ENCODE measurements around the gene FNDC8. TPM values are rescaled to one million over a fixed set of nuclear protein-coding genes. Genes with fewer than 3 reads are reported as not detected.
"Not testable (repeated sequence)": the region's sequence is repeated elsewhere in the genome, so short reads cannot be mapped to it uniquely, and the experiment has no call there.

FNDC8 gene
- total RNA-seq, 1 donor from 2014 or later: not detected

GRCh38 chr17:35095741-35096140 is 25.7 kb upstream of the FNDC8 start:
- DNase-seq (ENCODE audit: low spot score): no peak

DNA sequence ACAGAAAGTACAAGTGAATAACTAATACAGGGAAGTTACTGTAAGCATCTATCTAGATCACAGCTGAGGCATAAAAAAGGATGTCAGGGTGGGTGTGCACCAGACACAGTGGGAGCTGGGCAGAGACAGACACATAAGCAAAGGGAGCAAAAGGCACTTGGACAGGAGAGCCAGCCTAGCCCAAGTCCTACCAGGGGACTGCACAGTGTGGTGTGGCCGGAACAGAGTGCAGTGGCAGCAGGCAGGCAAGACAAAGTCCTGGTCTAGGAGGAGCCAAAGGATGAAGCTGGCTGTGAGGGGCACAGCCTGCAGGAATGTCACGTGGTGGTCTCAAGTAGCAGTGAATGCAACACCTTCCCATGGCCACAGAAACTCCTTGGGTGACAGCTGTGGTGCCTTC is 23.6 kb upstream of the FNDC8 start:
- DNase-seq (ENCODE audit: low spot score): no peak

- no peak for DNase-seq (ENCODE audit: low spot score)
Measured at GRCh38 chr17:35099908-35100307, 21.5 kb upstream of the FNDC8 start.

DNA sequence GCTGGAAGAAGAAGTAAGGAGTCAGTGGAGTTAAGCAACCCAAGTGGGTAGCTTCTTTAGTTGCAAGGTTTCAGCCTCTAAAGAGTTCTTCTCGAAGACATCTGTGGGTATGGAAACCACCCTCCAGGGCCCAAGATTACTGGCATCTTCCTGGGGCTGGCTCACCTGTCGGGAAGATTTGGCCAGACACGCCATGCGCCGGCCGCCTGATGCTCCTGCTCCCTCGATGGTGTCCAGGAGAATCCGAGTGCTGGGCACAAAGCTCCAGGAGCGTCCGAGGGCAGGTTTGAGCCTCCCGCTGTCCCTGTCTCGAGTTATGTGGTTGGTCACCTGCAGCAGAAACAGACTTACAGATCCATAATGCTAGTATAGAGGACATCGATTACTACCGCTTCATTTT is 20.4 kb upstream of the FNDC8 start:
- no peak for DNase-seq (ENCODE audit: low spot score)

DNA sequence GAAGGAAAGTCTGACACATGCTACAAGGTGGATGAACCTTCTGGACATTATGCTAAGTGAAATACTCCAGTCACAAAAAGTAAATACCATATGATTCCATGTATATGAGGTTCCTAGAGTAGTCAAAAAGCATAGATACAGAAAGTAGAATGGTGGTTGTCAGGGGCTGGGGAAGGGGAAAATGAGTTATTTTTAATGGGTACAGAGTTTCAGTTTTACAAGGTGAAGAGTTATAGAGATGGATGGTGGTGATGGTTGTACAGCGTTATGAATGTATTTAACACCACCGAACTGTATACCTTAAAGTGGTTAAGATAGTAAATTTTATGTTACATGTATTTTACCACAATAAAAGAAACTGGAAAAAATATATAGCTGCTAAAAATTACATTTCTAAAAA is 19.7 kb upstream of the FNDC8 start:
- no peak for DNase-seq (ENCODE audit: low spot score)

DNA sequence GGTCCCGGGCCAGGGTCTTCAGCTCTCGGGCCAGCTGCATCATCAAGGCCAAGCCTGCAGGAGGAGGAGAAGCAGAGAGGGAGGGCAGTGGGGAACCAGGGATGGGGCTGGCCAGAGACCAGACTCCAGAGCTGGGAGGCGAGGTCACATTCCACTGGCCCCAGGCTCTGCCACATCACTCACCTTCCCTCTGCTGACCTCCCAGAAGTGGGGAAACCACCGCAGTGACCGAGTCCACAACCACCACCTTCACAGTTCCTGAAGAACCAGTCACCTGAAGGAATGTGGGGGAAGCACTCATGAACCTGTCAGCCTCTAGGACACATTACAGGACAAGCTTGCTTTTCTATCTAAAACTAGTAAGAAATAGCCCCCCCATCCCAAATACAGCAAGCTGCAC is 18.1 kb upstream of the FNDC8 start:
- DNase-seq (ENCODE audit: low spot score): no peak

- DNase-seq (ENCODE audit: low spot score): no peak
Measured at GRCh38 chr17:35104844-35105450, 16.5 kb upstream of the FNDC8 start.

DNA sequence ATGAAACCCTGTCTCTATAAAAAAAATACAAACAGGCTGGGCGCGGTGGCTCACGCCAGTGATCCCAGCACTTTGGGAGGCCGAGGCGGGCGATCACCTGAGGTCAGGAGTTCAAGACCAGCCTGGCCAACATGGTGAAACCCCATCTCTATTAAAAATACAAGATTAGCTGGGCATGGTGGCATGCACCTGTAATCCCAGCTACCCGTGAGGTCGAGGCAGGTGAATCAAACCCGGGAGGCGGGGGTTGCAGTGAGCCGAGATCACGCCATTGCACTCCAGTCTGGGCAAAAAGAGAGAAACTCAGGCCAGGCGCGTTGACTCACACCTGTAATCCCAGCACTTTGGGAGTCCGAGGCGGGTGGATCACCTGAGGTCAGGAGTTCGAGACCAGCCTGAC is 10.6 kb upstream of the FNDC8 start:
- not testable (repeated sequence) for DNase-seq (ENCODE audit: low spot score)

DNA sequence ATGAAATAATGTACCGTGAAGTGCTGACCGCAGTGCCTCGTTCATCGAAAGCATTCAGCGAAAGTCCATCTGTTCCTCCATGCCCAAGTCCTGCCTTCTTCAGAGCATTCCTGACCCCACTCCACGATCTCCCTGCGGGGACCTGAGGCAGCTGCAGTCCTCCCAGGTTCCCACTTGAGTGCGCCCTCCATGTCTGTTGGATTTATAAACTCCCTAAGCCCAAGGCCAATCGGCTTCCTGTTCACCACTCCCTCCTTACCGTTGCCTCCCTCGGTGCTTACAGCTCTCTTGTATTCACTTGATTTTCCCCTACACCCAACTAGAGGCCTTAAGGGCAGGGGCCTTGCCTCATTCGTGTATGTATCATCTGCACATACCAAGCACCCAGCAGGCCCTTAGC is 4.6 kb upstream of the FNDC8 start:
- DNase-seq (ENCODE audit: low spot score): no peak

DNA sequence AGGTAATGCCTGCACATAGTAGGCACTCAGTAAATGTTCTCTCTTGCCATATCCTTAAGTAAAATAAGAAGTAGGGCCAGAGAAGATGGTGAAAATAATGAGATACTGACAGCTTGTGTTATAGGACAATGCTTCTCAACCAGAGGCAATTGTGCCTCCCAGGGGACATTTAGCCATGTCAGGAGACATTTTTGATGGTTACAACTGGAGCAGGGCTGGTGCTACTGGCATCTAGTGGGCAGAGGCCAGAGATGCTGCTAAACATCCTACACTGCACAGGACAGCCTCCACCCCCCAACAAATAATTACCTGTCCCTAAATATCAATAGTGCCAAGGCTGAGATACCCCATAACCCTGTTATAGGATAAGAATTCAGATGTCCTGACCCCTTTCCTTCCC is 3.4 kb upstream of the FNDC8 start:
- no peak for DNase-seq (ENCODE audit: low spot score)

- DNase-seq (ENCODE audit: low spot score): peak; percentile 56
Measured at GRCh38 chr17:35119370-35120165, 1.8 kb upstream of the FNDC8 start, which contains the start of gene RAD51D. TSS of gene RAD51D (minus strand) at chr17:35119860. CDS start at chr17:35119613, 247 bp downstream.

GRCh38 chr17:35127751-35128514 is 6.5 kb downstream of the FNDC8 start:
- DNase-seq (ENCODE audit: low spot score): no peak

DNA sequence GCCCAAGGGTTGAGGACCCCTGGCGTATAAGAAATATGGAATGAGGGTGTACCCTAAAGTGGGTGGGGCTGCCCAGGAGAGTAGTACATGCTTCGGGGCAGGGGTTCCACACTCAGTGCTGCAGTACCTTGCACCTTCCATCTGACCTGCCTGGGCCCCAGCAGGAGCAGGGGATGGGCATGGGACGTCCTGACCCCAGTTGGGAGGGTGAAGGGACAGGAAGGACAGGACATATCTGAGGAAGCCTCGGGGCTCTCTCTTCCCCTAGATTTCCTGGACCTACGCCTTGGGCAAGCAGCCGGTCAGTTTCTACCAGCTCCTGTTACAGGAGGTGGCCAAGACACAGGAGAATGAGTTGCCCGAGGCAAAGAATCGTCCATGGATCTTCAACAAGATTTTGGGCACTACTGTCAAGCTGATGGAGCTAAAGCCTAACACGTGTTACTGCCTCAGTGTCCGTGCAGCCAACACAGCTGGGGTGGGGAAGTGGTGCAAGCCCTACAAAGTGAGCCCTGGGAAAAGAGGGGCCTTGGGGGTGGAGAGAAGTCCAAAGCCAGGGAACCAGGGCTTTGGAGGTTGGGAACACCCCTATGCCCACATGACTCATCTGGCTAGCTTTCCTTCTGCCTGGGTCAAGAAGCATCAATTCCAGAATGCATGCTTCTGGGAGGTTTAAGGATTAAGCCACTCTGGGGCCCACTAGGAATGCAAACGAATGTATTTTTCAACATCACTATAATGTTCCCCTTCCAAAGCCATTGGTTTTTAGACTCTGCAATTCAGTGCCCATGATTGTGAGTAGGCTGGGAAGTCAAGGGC is 7.9 kb downstream of the FNDC8 start:
- DNase-seq (ENCODE audit: low spot score): no peak

- DNase-seq (ENCODE audit: low spot score): no peak
Measured at GRCh38 chr17:35129973-35130351, 8.5 kb downstream of the FNDC8 start.

DNA sequence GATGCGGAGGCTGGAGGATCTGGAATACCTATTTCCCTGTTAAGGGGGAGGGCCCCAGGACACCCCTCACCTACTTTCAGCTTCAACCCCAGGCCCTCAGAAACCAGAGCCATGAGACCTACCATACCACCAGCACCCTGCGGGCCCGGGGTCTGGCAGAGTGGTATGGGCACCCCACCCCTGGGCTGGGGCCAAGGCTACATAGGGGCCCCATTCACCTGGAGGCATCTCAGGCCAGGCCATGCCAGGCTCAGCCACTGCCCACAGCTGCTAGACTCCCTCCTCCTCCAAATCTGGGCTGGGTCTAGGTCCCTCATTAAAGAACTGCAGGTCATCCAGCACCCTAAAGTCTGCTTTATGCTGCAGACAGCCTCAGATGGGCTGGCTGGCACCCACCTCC is 9.0 kb downstream of the FNDC8 start:
- no peak for DNase-seq (ENCODE audit: low spot score)

- no peak for DNase-seq (ENCODE audit: low spot score)
Measured at GRCh38 chr17:35132099-35132498, 10.7 kb downstream of the FNDC8 start.

GRCh38 chr17:35132816-35133550 is 11.6 kb downstream of the FNDC8 start:
- DNase-seq (ENCODE audit: low spot score): no peak

GRCh38 chr17:35135322-35135721 is 13.9 kb downstream of the FNDC8 start:
- no peak for DNase-seq (ENCODE audit: low spot score)

- DNase-seq (ENCODE audit: low spot score): no peak
Measured at GRCh38 chr17:35138218-35138617, 16.8 kb downstream of the FNDC8 start.

DNA sequence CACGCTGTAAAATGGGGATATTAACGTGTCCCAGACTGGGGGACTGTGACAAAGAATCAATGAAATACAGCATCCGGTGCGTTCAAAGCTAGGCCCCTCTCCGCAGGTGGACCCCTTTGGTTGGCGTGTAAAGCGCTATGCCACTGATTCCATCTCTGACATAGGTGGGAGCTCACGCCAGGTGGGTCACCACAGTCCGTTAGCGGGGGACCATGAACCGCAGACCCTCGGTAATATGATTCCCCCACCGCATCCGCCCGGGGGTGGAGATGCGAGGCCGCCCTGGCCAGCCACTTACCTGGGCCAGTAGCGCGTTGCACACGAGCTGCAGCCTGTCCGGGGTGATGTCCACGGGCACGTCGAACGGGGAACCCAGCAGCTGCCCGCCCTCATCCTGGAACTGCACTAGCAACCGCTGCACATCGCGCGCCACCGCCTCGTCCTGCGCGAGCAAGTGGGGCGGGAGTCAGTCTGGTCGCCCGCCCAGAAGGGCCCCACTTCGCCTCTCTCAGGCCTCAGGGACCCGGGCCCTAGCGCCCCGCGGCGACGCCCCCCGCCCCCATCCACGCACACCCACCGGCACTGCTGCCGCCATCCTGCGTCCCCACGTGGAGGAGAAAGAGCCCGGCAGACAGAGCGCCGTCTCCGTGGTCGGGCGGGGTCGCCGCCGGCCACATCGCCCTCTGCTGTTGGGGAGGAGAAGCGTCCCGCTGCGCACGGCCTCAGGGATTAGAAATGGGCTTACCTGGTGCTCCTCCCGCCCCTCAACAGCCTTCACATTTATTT is 20.5 kb downstream of the FNDC8 start, which contains the start of gene NLE1:
Gene NLE1, minus strand, starts transcription at position 623 of the 786 bp plus-strand sequence. Its CDS starts 28 bp downstream, at position 595.
- peak; percentile 85 for DNase-seq (ENCODE audit: low spot score)

Data from ureter (tissue), 1 donor.